C4-2B (cell line): ENCODE data around the gene EIF4E2.

Source experiments
- ZFX ChIP-seq: fragments of 450-650 bp; IDR thresholded peaks from 2 replicates; pipeline ENCODE4 v1.6.1; 2017
- TF ChIP-seq, protein P1 (sequence below): fragments of 450-650 bp; conservative IDR thresholded peaks from 2 replicates; pipeline ENCODE4 v1.5.1; 2017; ENCODE audit warnings: mild to moderate bottlenecking

DNA sequence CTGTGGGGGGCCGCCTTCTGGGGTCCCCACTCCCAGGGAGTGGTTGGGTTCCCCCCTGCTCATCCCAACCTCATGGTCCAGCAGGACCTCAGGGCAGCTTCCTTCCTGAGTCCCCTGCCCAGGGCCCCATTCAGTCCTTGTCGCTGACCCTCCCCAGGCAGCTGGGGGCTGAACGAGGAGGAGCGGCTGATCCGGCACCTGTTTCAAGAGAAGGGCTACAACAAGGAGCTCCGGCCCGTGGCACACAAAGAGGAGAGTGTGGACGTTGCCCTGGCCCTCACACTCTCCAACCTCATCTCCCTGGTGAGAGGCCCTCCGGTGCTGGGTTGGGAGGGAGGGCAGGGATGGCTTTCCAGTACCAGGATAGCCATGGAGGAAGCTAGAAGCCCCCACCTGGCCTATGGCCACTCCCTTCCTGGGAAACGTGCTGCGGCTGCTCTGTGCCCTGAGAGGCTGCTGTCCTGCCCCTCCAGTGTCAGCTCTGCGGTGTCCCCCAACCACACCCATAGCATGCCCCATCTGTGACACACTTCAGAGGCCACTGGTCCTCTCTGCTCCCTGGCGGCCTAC is 24.0 kb upstream of the EIF4E2 start:
- TF ChIP-seq, protein P1, sequence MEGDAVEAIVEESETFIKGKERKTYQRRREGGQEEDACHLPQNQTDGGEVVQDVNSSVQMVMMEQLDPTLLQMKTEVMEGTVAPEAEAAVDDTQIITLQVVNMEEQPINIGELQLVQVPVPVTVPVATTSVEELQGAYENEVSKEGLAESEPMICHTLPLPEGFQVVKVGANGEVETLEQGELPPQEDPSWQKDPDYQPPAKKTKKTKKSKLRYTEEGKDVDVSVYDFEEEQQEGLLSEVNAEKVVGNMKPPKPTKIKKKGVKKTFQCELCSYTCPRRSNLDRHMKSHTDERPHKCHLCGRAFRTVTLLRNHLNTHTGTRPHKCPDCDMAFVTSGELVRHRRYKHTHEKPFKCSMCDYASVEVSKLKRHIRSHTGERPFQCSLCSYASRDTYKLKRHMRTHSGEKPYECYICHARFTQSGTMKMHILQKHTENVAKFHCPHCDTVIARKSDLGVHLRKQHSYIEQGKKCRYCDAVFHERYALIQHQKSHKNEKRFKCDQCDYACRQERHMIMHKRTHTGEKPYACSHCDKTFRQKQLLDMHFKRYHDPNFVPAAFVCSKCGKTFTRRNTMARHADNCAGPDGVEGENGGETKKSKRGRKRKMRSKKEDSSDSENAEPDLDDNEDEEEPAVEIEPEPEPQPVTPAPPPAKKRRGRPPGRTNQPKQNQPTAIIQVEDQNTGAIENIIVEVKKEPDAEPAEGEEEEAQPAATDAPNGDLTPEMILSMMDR: no peak
- no peak for TF ChIP-seq ZFX
